Subcutaneous adipose tissue (tissue), 4 donors: ENCODE data around the gene PRR19. TPM values are rescaled to one million over a fixed set of nuclear protein-coding genes. Genes with fewer than 3 reads are reported as not detected.

ENCODE experiments used
- CTCF ChIP-seq: fragments of 450-650 bp; IDR thresholded peaks from one replicate; pipeline ENCODE4 v1.5.1; 2016; ENCODE audit warnings: low read depth, mild to moderate bottlenecking, control low read depth, antibody characterized with exemption, moderate library complexity
- total RNA-seq, 4 donors: library from RNA; depleted of rRNA; stranded (reverse); fragments of >200 nt; gene quantifications; one replicate each; pipeline ENCODE4 v1.1.0, GENCODE V29; 2016

Gene PRR19
- total RNA-seq, 4 donors from 2014 or later = 0.75 TPM; not detected in 3

DNA sequence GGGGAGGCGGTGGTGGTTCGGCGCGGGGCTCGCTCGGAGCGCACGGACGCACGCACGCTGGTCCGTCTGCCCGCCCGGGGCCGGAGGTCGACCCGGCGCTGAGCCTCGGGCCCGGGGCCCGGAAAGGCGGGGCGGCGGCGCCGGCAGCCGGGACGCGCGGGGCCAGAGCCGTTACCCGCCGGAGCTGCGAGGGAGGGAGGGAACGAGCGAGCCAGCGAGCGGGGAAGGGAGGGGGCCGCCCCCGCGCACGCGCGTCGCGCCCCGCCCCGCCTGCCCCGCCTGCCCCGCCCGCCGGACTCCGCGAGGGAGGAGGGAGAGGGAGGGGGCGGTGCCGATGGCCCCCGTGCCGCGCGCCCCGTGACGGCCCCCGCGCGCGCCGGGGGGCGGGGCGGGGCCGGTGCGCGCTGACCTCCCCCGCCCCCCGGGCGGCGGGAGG lies 17.8 kb upstream of the PRR19 start:
- TF ChIP-seq CTCF = no peak

- TF ChIP-seq CTCF = no peak
These were observed 17.2 kb upstream of the PRR19 start for GRCh38 chr19:42284591-42285341.

DNA sequence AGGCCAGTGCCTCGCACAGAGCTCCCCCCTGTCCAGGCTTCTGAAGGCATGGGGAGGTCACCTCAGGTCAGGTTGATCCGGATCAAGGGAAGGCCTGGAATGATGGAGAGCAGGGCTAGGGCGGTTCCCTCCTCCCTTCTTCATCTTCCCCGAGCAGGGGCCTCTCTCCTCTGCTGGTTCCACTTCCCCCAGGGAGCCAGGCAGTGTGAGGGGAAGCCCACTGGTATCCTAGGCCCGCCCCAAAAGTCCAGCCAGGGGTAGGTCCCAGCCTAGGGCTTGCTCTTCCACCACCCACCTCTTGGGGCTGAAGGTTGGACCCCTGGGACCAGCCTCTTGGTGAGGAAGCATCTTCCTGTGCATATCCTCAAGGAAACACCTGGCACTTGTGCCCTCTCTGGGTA lies 16.4 kb upstream of the PRR19 start:
- no peak for TF ChIP-seq CTCF

DNA sequence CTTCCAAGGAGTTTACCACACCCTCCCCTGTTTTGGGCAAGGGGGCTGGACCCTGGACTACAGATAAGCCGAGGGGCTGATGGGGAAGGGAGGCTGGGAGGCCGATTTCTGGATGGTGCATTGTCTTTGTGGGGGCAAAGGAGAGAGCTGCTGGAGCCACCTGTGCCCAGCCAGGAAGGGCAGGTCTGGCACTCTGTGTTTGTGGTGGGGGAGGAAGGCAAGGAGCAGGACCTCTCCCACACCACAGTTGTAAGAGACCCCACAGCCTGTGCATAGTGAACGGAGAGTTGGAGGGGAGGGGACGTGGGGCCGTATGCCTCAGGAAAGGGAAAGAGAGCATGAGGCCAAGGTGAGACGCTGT lies 16.0 kb upstream of the PRR19 start:
- TF ChIP-seq CTCF = no peak

- TF ChIP-seq CTCF = no peak
These were observed 15.4 kb upstream of the PRR19 start for GRCh38 chr19:42286349-42287016.

- no peak for TF ChIP-seq CTCF
These were observed 14.7 kb upstream of the PRR19 start for GRCh38 chr19:42287017-42287826.

GRCh38 chr19:42287827-42288107 lies 14.2 kb upstream of the PRR19 start:
- TF ChIP-seq CTCF = no peak
